T-helper 17 cell (primary cell): ENCODE results near the gene PSMA6. TPM values are rescaled to one million over a fixed set of nuclear protein-coding genes. Genes with fewer than 3 reads are reported as not detected.
"Not testable (repeated sequence)": the region's sequence is repeated elsewhere in the genome, so short reads cannot be mapped to it uniquely, and the experiment has no call there.

Experiments
- ATAC-seq: fragments of 150-1000 bp; cut with Tn5 transposase; 2 replicates; pipeline ENCODE4 v1.10.0; 2021; ENCODE audit warnings: mild to moderate bottlenecking, moderate library complexity
- DNase-seq, 3 donors: peaks; one replicate each; pipeline versions ENCODE4 v3.0.0 to v3.0.0-alpha.2; 2020 to 2021
- H3K9me3 ChIP-seq: one replicate; pipeline ENCODE4 v1.7.0; 2013; ENCODE audit warnings: low read length, mild to moderate bottlenecking; ENCODE audit not compliant: control insufficient read depth, poor library complexity, severe bottlenecking
- H3K27ac Mint-ChIP-seq: one replicate; pipeline ENCODE4 v1.8.0; 2022; ENCODE audit warnings: mild to moderate bottlenecking, moderate library complexity, mixed read lengths
- H3K27me3 Mint-ChIP-seq: one replicate; pipeline ENCODE4 v1.8.0; 2022; ENCODE audit warnings: mixed read lengths
- H3K36me3 Mint-ChIP-seq: one replicate; pipeline ENCODE4 v1.8.0; 2022; ENCODE audit warnings: low read depth, mixed read lengths
- H3K4me1 Mint-ChIP-seq: one replicate; pipeline ENCODE4 v1.8.0; 2022; ENCODE audit warnings: mild to moderate bottlenecking, mixed read lengths
- H3K4me3 Mint-ChIP-seq: one replicate; pipeline ENCODE4 v1.8.0; 2022; ENCODE audit warnings: mild to moderate bottlenecking, moderate library complexity, mixed read lengths
- total RNA-seq, 4 donors: library from RNA in 2 of 4; stranded (reverse) in 2 of 4; gene quantifications; one replicate each; pipeline ENCODE4 v1.2.3 and lab custom pipeline; 2022 to 2026

The PSMA6 gene
- total RNA-seq, 2 donors from 2014 or later, result 115 to 117 TPM

GRCh38 chr14:35336171-35336493 lies 44.0 kb downstream of the PSMA6 start:
- not testable (repeated sequence) for H3K27ac Mint-ChIP-seq, H3K36me3 Mint-ChIP-seq, DNase-seq, H3K9me3 ChIP-seq, H3K27me3 Mint-ChIP-seq, ATAC-seq, H3K4me3 Mint-ChIP-seq
- peaks cover 19% of the 10 kb centered on the region for H3K4me1 Mint-ChIP-seq

- no peaks in the 10 kb centered on the region for H3K36me3 Mint-ChIP-seq
- H3K27me3 Mint-ChIP-seq, result no peaks in the 10 kb centered on the region
- H3K27ac Mint-ChIP-seq, result peak overlapping the region; percentile 53
- DNase-seq (no peak), ATAC-seq (no peak)
- no peak overlapping the region for H3K4me3 Mint-ChIP-seq
- H3K4me1 Mint-ChIP-seq, result peaks cover 19% of the 10 kb centered on the region
- no peaks in the 10 kb centered on the region for H3K9me3 ChIP-seq
Observed at GRCh38 chr14:35336494-35337268, 44.5 kb downstream of the PSMA6 start.

- Mint-ChIP-seq H3K4me1 (peaks cover 14% of the 10 kb centered on the region), H3K27ac (peak overlapping the region; percentile 53), H3K27me3 (no peaks in the 10 kb centered on the region), H3K4me3 (no peak overlapping the region), H3K36me3 (no peaks in the 10 kb centered on the region)
- H3K9me3 ChIP-seq, result no peaks in the 10 kb centered on the region
- ATAC-seq (no peak), DNase-seq (no peak)
Observed at GRCh38 chr14:35337269-35338255, 45.4 kb downstream of the PSMA6 start.

GRCh38 chr14:35338731-35339405 lies 46.7 kb downstream of the PSMA6 start:
- Mint-ChIP-seq H3K27ac (no peak overlapping the region), H3K27me3 (no peaks in the 10 kb centered on the region), H3K4me3 (no peak overlapping the region), H3K4me1 (peaks cover 7% of the 10 kb centered on the region), H3K36me3 (no peaks in the 10 kb centered on the region)
- H3K9me3 ChIP-seq, result no peaks in the 10 kb centered on the region
- no peak for ATAC-seq
- no peak for DNase-seq

GRCh38 chr14:35339761-35340406 lies 47.7 kb downstream of the PSMA6 start:
- H3K9me3 ChIP-seq, result no peaks in the 10 kb centered on the region
- Mint-ChIP-seq H3K27me3 (no peaks in the 10 kb centered on the region), H3K36me3 (no peaks in the 10 kb centered on the region), H3K4me1 (peaks cover 5% of the 10 kb centered on the region), H3K4me3 (no peak overlapping the region), H3K27ac (no peak overlapping the region)
- no peak for ATAC-seq
- DNase-seq, result no peak

- Mint-ChIP-seq H3K36me3 (no peaks in the 10 kb centered on the region), H3K27me3 (no peaks in the 10 kb centered on the region), H3K4me3 (no peak overlapping the region), H3K4me1 (peaks cover 5% of the 10 kb centered on the region), H3K27ac (peak overlapping the region; percentile 47)
- ATAC-seq (no peak), DNase-seq (no peak)
- H3K9me3 ChIP-seq, result no peaks in the 10 kb centered on the region
Observed at GRCh38 chr14:35340616-35341453, 48.7 kb downstream of the PSMA6 start.

- DNase-seq (no peak), ATAC-seq (no peak)
- Mint-ChIP-seq H3K27me3 (no peaks in the 10 kb centered on the region), H3K36me3 (no peaks in the 10 kb centered on the region), H3K4me1 (peaks cover 5% of the 10 kb centered on the region), H3K27ac (peak overlapping the region; percentile 47), H3K4me3 (no peak overlapping the region)
- H3K9me3 ChIP-seq, result no peaks in the 10 kb centered on the region
Observed at GRCh38 chr14:35341454-35341750, 49.2 kb downstream of the PSMA6 start.

- Mint-ChIP-seq H3K27ac (peak overlapping the region; percentile 47), H3K4me1 (peaks cover 5% of the 10 kb centered on the region), H3K36me3 (no peaks in the 10 kb centered on the region), H3K27me3 (no peaks in the 10 kb centered on the region), H3K4me3 (no peak overlapping the region)
- DNase-seq (peak in 1 of 3 donors; percentile 41), ATAC-seq (peak; percentile 93)
- H3K9me3 ChIP-seq, result no peaks in the 10 kb centered on the region
Observed at GRCh38 chr14:35341751-35342488, 49.7 kb downstream of the PSMA6 start.

GRCh38 chr14:35342489-35343010 lies 50.4 kb downstream of the PSMA6 start:
- H3K36me3 Mint-ChIP-seq, result no peaks in the 10 kb centered on the region
- no peak overlapping the region for H3K27ac Mint-ChIP-seq
- no peaks in the 10 kb centered on the region for H3K9me3 ChIP-seq
- DNase-seq (no peak), ATAC-seq (no peak)
- H3K4me3 Mint-ChIP-seq, result no peak overlapping the region
- no peaks in the 10 kb centered on the region for H3K27me3 Mint-ChIP-seq
- H3K4me1 Mint-ChIP-seq, result peaks cover 5% of the 10 kb centered on the region

GRCh38 chr14:35343702-35344101 lies 51.5 kb downstream of the PSMA6 start:
- no peaks in the 10 kb centered on the region for H3K9me3 ChIP-seq
- no peaks in the 10 kb centered on the region for H3K27me3 Mint-ChIP-seq
- DNase-seq (no peak), ATAC-seq (no peak)
- H3K36me3 Mint-ChIP-seq, result no peaks in the 10 kb centered on the region
- H3K4me3 Mint-ChIP-seq, result no peak overlapping the region
- peaks cover 5% of the 10 kb centered on the region for H3K4me1 Mint-ChIP-seq
- no peak overlapping the region for H3K27ac Mint-ChIP-seq

GRCh38 chr14:35344107-35344807 lies 52.1 kb downstream of the PSMA6 start:
- ATAC-seq, result no peak
- H3K36me3 Mint-ChIP-seq, result no peaks in the 10 kb centered on the region
- peak overlapping the region; percentile 24 for H3K27ac Mint-ChIP-seq

More at GRCh38 chr14:35344107-35344807, 52.1 kb downstream of the PSMA6 start:
- H3K9me3 ChIP-seq, result no peaks in the 10 kb centered on the region
- no peaks in the 10 kb centered on the region for H3K27me3 Mint-ChIP-seq
- DNase-seq, result no peak
- peaks cover 5% of the 10 kb centered on the region for H3K4me1 Mint-ChIP-seq
- H3K4me3 Mint-ChIP-seq, result no peak overlapping the region
